ENCODE data around the gene GNG7. TPM values are rescaled to one million over a fixed set of nuclear protein-coding genes. Genes with fewer than 3 reads are reported as not detected.
"Not testable (repeated sequence)": the region's sequence is repeated elsewhere in the genome, so short reads cannot be mapped to it uniquely, and the experiment has no call there.

The GNG7 gene
- total and polyA plus RNA-seq, 12 donors: 0.83 to 16.5 (median 7.8) TPM

DNA sequence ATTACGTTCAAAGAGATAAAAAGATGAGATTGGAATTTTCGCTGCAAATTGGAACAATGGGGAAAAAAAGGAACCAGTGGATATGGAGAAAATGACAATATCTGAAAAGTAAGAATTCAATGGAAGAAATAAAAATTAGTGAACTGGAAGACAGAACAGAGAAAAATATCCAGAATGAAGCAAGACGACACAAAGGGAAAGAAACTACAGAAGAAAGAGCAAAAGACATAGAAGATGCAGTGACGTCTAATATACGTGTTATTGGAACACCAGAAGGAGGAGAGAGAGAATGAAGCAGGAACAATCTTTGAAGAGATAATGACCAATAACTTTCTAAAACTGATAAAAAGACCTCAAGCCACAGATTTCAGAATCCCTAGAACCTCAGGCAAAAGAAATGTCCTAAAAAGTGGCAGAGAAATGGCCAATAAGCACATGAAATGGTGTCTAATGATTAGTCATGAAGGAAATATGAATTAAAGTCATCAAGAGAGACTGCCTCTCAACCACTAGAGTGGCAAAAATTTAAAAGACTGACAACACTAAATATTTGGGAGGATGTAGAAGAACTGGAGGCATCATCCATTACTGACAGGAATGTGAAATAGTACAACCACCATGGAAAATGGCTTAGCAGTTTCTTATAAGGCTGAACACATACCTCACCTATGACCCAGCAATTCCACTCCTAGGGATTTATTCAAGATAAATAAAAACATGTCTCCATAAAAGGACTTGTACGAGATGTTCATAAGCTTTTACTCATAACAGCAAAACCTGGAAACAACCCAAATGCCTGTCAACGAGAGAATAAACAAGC, 170.0 kb downstream of the GNG7 start:
- H3K9me3 ChIP-seq (replicated peaks in 1 of 3): no peaks in the 10 kb centered on the region
- H3K36me3 ChIP-seq (replicated peaks in 1 of 2): no peaks in the 10 kb centered on the region
- TF ChIP-seq POLR2A (IDR thresholded peaks at IDR 0.05): no peak
- TF ChIP-seq, protein P1, sequence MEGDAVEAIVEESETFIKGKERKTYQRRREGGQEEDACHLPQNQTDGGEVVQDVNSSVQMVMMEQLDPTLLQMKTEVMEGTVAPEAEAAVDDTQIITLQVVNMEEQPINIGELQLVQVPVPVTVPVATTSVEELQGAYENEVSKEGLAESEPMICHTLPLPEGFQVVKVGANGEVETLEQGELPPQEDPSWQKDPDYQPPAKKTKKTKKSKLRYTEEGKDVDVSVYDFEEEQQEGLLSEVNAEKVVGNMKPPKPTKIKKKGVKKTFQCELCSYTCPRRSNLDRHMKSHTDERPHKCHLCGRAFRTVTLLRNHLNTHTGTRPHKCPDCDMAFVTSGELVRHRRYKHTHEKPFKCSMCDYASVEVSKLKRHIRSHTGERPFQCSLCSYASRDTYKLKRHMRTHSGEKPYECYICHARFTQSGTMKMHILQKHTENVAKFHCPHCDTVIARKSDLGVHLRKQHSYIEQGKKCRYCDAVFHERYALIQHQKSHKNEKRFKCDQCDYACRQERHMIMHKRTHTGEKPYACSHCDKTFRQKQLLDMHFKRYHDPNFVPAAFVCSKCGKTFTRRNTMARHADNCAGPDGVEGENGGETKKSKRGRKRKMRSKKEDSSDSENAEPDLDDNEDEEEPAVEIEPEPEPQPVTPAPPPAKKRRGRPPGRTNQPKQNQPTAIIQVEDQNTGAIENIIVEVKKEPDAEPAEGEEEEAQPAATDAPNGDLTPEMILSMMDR (IDR thresholded peaks at IDR 0.05): no peak
- intact Hi-C loops (cut with DNase I): no loop called here
- WGBS, 4 donors: 72 to 78% (median 74%) methylated on average over 7 of the region's 7 CpGs
- H3K4me3 ChIP-seq: no peak overlapping the region
- no peaks in the 10 kb centered on the region for H3K27me3 ChIP-seq
- H3K4me1 ChIP-seq (replicated peaks in 1 of 2): no peaks in the 10 kb centered on the region
- H3K27ac ChIP-seq: peak overlapping the region in 1 of 5 donors; percentile 29
- DNase-seq: peak in 1 of 7 donors; percentile 25

- H3K9me3 ChIP-seq (replicated peaks in 1 of 3); DNase-seq; H3K27ac ChIP-seq; H3K4me1 ChIP-seq (replicated peaks in 1 of 2); H3K36me3 ChIP-seq (replicated peaks in 1 of 2); H3K27me3 ChIP-seq; intact Hi-C loops (cut with DNase I); H3K4me3 ChIP-seq: not testable (repeated sequence)
- 83 to 90% (median 90%) methylated on average over 10 of the region's 10 CpGs for WGBS, 4 donors
Measured at GRCh38 chr19:2529942-2530341, 172.6 kb downstream of the GNG7 start.

DNA sequence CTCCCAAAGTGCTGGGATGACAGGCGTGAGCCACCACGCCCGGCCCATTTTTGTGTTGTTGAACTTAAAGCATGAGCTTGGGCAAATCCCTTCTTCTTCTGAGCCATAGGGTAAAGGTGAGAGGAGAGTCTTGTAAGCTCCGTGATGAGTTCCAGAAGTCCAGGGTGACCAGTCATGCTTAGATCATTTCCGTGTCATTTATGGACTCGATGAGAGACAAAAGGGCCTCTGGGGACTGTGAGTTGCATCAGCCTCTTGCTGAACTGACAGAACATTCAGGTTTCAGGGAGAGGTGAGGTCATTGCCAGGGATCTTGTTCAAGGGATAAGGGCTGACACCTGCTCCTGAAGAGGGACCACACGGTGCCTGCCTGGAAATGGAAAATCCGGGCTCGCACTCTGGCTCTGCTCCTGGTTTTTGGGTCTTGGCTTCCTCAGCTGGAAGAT, 173.0 kb downstream of the GNG7 start:
- Histone ChIP-seq H3K4me3 (no peak overlapping the region), H3K27ac (no peak overlapping the region), H3K4me1 (replicated peaks in 1 of 2) (no peaks in the 10 kb centered on the region), H3K9me3 (replicated peaks in 1 of 3) (no peaks in the 10 kb centered on the region), H3K27me3 (no peaks in the 10 kb centered on the region), H3K36me3 (replicated peaks in 1 of 2) (no peaks in the 10 kb centered on the region)
- 68 to 90% (median 85%) methylated on average over 5 to 9 of the region's 9 CpGs for WGBS, 4 donors
- no peak for TF ChIP-seq POLR2A (IDR thresholded peaks at IDR 0.05)
- TF ChIP-seq, protein P1 (IDR thresholded peaks at IDR 0.05): no peak
- no peak for DNase-seq
- intact Hi-C loops (cut with DNase I): no loop called here

GRCh38 chr19:2528675-2529101, 173.8 kb downstream of the GNG7 start:
- H3K27me3 ChIP-seq: no peaks in the 10 kb centered on the region
- WGBS, 4 donors: 65 to 85% (median 82%) methylated on average over 2 to 8 of the region's 8 CpGs
- no peak for TF ChIP-seq POLR2A (IDR thresholded peaks at IDR 0.05)
- TF ChIP-seq, protein P1 (IDR thresholded peaks at IDR 0.05): no peak
- no peaks in the 10 kb centered on the region for H3K4me1 ChIP-seq (replicated peaks in 1 of 2)
- no peaks in the 10 kb centered on the region for H3K9me3 ChIP-seq (replicated peaks in 1 of 3)
- H3K27ac ChIP-seq: no peak overlapping the region
- intact Hi-C loops (cut with DNase I): no loop called here
- H3K36me3 ChIP-seq (replicated peaks in 1 of 2): no peaks in the 10 kb centered on the region
- H3K4me3 ChIP-seq: no peak overlapping the region
- no peak for DNase-seq

DNA sequence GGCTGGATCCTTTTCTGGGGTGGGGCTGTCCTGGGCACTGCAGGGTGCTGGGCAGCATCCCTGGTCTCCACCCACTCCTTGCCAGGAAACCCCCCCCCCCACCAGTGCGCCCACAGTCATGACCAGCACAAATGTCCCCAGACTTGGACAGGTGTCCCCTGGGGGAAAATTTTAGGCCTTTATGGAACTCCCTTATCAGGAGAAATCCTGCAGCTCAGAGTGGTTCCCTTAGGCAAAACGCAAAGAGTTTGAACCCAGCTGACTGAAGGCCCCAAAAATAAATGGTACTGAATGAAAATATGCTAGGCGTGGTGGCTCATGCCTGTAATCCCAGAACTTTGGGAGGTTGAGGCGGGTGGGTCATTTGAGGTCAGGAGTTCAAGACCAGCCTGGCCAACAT, 174.8 kb downstream of the GNG7 start:
- TF ChIP-seq, protein P1 (IDR thresholded peaks at IDR 0.05): no peak
- TF ChIP-seq POLR2A (IDR thresholded peaks at IDR 0.05): no peak
- intact Hi-C loops (cut with DNase I): no loop called here
- no peaks in the 10 kb centered on the region for H3K27me3 ChIP-seq
- WGBS, 4 donors: 87 to 94% (median 92%) methylated on average over 3 to 4 of the region's 4 CpGs
- no peaks in the 10 kb centered on the region for H3K9me3 ChIP-seq (replicated peaks in 1 of 3)
- H3K4me1 ChIP-seq (replicated peaks in 1 of 2): no peaks in the 10 kb centered on the region
- H3K4me3 ChIP-seq: no peak overlapping the region
- no peak overlapping the region for H3K27ac ChIP-seq
- no peak for DNase-seq
- H3K36me3 ChIP-seq (replicated peaks in 1 of 2): no peaks in the 10 kb centered on the region

Measured in adrenal gland (tissue), 12 donors.